Measurements from ENCODE around the gene BORCS6. TPM values are rescaled to one million over a fixed set of nuclear protein-coding genes. Genes with fewer than 3 reads are reported as not detected.

The BORCS6 gene
- total and polyA plus RNA-seq, 2 of the 13 experiments (the other 11 are each of a cell fraction or from before 2014, with no cell fraction given): 2.0 to 5.1 TPM

DNA sequence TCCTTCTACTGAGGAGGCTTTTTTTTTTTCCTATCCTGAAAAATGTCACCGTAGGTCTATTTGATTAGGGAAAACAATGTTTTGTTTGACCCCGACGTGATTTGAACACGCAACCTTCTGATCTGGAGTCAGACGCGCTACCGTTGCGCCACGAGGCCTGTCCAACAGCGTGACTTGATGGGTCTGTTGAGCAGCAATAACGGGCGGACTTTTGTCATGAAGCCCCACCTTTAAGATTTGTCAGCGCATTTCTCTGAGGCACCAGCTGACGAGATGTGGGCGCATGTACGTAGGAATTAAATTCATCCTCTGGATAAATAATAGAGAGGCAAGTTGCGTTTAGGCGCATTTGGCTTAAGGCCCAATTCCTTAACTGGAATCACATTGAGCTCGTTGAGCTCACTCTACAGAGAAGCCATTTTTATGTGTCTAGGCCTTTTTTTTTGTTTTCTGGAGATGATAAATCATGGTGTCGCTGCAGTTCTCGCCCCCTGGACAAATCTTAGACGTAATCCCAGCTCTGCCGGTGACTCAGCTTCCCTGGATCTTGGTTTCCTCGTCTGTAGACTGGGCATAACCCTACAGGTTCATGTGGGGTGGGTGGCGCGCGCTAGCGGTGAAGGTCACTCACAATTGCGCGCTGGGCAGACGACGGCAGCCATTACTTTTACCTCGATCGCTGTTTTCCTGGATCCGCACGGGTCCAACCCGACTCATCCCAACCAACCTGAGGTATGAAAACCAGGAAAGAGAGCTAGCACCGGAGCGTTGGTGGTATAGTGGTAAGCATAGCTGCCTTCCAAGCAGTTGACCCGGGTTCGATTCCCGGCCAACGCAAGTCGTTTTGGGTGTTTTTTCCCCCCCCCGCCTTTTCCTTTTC lies 31.0 kb upstream of the BORCS6 start (continued):
- TF ChIP-seq, protein P1, sequence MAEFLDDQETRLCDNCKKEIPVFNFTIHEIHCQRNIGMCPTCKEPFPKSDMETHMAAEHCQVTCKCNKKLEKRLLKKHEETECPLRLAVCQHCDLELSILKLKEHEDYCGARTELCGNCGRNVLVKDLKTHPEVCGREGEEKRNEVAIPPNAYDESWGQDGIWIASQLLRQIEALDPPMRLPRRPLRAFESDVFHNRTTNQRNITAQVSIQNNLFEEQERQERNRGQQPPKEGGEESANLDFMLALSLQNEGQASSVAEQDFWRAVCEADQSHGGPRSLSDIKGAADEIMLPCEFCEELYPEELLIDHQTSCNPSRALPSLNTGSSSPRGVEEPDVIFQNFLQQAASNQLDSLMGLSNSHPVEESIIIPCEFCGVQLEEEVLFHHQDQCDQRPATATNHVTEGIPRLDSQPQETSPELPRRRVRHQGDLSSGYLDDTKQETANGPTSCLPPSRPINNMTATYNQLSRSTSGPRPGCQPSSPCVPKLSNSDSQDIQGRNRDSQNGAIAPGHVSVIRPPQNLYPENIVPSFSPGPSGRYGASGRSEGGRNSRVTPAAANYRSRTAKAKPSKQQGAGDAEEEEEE (CRISPR knock-in tag; IDR thresholded peaks at IDR 0.05; ENCODE audit: borderline replicate concordance): no peak
- TF ChIP-seq, protein P2, sequence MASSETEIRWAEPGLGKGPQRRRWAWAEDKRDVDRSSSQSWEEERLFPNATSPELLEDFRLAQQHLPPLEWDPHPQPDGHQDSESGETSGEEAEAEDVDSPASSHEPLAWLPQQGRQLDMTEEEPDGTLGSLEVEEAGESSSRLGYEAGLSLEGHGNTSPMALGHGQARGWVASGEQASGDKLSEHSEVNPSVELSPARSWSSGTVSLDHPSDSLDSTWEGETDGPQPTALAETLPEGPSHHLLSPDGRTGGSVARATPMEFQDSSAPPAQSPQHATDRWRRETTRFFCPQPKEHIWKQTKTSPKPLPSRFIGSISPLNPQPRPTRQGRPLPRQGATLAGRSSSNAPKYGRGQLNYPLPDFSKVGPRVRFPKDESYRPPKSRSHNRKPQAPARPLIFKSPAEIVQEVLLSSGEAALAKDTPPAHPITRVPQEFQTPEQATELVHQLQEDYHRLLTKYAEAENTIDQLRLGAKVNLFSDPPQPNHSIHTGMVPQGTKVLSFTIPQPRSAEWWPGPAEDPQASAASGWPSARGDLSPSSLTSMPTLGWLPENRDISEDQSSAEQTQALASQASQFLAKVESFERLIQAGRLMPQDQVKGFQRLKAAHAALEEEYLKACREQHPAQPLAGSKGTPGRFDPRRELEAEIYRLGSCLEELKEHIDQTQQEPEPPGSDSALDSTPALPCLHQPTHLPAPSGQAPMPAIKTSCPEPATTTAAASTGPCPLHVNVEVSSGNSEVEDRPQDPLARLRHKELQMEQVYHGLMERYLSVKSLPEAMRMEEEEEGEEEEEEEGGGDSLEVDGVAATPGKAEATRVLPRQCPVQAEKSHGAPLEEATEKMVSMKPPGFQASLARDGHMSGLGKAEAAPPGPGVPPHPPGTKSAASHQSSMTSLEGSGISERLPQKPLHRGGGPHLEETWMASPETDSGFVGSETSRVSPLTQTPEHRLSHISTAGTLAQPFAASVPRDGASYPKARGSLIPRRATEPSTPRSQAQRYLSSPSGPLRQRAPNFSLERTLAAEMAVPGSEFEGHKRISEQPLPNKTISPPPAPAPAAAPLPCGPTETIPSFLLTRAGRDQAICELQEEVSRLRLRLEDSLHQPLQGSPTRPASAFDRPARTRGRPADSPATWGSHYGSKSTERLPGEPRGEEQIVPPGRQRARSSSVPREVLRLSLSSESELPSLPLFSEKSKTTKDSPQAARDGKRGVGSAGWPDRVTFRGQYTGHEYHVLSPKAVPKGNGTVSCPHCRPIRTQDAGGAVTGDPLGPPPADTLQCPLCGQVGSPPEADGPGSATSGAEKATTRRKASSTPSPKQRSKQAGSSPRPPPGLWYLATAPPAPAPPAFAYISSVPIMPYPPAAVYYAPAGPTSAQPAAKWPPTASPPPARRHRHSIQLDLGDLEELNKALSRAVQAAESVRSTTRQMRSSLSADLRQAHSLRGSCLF (CRISPR knock-in tag; IDR thresholded peaks at IDR 0.05; ENCODE audit: borderline replicate concordance): no peak
- TF ChIP-seq MIXL1 (CRISPR knock-in tag; IDR thresholded peaks at IDR 0.05) (peak; percentile 83), ZNF496 (CRISPR knock-in tag; IDR thresholded peaks at IDR 0.05; ENCODE audit: insufficient replicate concordance) (no peak), ZNF24 (IDR thresholded peaks at IDR 0.05) (peak; percentile 99), SMAD9 (CRISPR knock-in tag; IDR thresholded peaks at IDR 0.05) (no peak), ZNF367 (CRISPR knock-in tag; IDR thresholded peaks at IDR 0.05; ENCODE audit: borderline replicate concordance) (no peak), ARNT (IDR thresholded peaks at IDR 0.05) (no peak), PHB2 (IDR thresholded peaks at IDR 0.05; ENCODE audit: partially characterized antibody) (no peak), ARHGAP35 (CRISPR knock-in tag; IDR thresholded peaks at IDR 0.05; ENCODE audit: borderline replicate concordance) (no peak), ZBTB7B (CRISPR knock-in tag; IDR thresholded peaks at IDR 0.05) (peak; percentile 75; the same call in 1 of the 2 replicates), RFX5 (IDR thresholded peaks at IDR 0.05; ENCODE audit: low read depth, low read length) (no peak; the same call in 1 of the 2 replicates), MED8 (CRISPR knock-in tag; IDR thresholded peaks at IDR 0.05; ENCODE audit: insufficient replicate concordance) (peak; percentile 48), ZNF230 (CRISPR knock-in tag; IDR thresholded peaks at IDR 0.05) (0 out of 2 replicates have a peak, but pooled peaks have one; percentile 63), JARID2 (CRISPR knock-in tag; IDR thresholded peaks at IDR 0.05; ENCODE audit: insufficient replicate concordance) (no peak), ZNF564 (CRISPR knock-in tag; IDR thresholded peaks at IDR 0.05) (peak; percentile 24; the same call in 1 of the 2 replicates), KDM6A (CRISPR knock-in tag; IDR thresholded peaks at IDR 0.05; ENCODE audit: low read depth) (no peak), NRL (CRISPR knock-in tag; IDR thresholded peaks at IDR 0.05; ENCODE audit: borderline replicate concordance) (no peak), ZNF550 (CRISPR knock-in tag; IDR thresholded peaks at IDR 0.05; ENCODE audit: borderline replicate concordance) (no peak), ATF7-NPFF (CRISPR knock-in tag; IDR thresholded peaks at IDR 0.05; ENCODE audit: low read depth) (0 out of 2 replicates have a peak, but pooled peaks have one; percentile 1)
- TF ChIP-seq, protein P3, sequence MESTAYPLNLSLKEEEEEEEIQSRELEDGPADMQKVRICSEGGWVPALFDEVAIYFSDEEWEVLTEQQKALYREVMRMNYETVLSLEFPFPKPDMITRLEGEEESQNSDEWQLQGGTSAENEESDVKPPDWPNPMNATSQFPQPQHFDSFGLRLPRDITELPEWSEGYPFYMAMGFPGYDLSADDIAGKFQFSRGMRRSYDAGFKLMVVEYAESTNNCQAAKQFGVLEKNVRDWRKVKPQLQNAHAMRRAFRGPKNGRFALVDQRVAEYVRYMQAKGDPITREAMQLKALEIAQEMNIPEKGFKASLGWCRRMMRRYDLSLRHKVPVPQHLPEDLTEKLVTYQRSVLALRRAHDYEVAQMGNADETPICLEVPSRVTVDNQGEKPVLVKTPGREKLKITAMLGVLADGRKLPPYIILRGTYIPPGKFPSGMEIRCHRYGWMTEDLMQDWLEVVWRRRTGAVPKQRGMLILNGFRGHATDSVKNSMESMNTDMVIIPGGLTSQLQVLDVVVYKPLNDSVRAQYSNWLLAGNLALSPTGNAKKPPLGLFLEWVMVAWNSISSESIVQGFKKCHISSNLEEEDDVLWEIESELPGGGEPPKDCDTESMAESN (CRISPR knock-in tag; conservative IDR thresholded peaks at IDR 0.05): no peak; the same call in 1 of the 2 replicates

All from HepG2 (cell line).